Panc1 (cell line): ENCODE data around the gene PCCA. TPM values are rescaled to one million over a fixed set of nuclear protein-coding genes. Genes with fewer than 3 reads are reported as not detected.

Source experiments
- ATAC-seq: fragments of 200-7000 bp; cut with Tn5 transposase; 2 replicates; pipeline ENCODE4 v1.9.1; 2020; ENCODE audit warnings: mild to moderate bottlenecking, moderate library complexity
- BruUV-seq: library from RNA; stranded (reverse); fragments of 400-500 nt; replicated peaks from 2 replicates; lab custom pipeline; 2021; lab: Mats Ljungman, UMichigan
- CTCF ChIA-PET: fragments of 300-600 bp; sonication (Branson Sonifier 250); formaldehyde crosslinking; loops from one replicate; lab custom pipeline; 2022; ENCODE audit warnings: antibody characterized with exemption; lab: Charles Lee
- POLR2A ChIA-PET: fragments of 300-600 bp; sonication (Branson Sonifier 250); formaldehyde crosslinking; loops from one replicate; lab custom pipeline; 2022; ENCODE audit warnings: antibody characterized with exemption; lab: Charles Lee
- DNase-seq: peaks from one replicate; pipeline ENCODE4 v3.0.0-alpha.2; 2010; ENCODE audit warnings: low read depth, low spot score
- H3K27ac ChIP-seq: 2 replicates; pipeline ENCODE4 v1.5.1; 2011; ENCODE audit warnings: mild to moderate bottlenecking, low read length, inconsistent platforms
- H3K27me3 ChIP-seq: fragments of 200-500 bp; sonication (Bioruptor generic); 2 replicates; pipeline ENCODE4 v1.6.0; 2014; ENCODE audit warnings: low read length, inconsistent platforms; ENCODE audit not compliant: control insufficient read depth, insufficient read depth
- H3K36me3 ChIP-seq: fragments of 200-500 bp; sonication (Bioruptor generic); 2 replicates; pipeline ENCODE4 v1.5.1; 2014; ENCODE audit warnings: inconsistent platforms, mild to moderate bottlenecking, low read length, moderate library complexity; ENCODE audit not compliant: control insufficient read depth, insufficient read depth
- H3K4me1 ChIP-seq: 2 replicates; pipeline ENCODE4 v1.5.1; 2011; ENCODE audit warnings: inconsistent platforms, mild to moderate bottlenecking, low read length, moderate library complexity; ENCODE audit not compliant: control insufficient read depth, insufficient read depth
- H3K4me3 ChIP-seq, 2 experiments: 2 replicates each; pipeline ENCODE4 v1.5.1; 2011 to 2012; ENCODE audit warnings: low read depth in 2 of 2, low read length in 2 of 2, mild to moderate bottlenecking in 2 of 2, inconsistent platforms in 1 of 2, moderate library complexity in 1 of 2
- H3K9me3 ChIP-seq: fragments of 200-500 bp; sonication (Bioruptor generic); 2 replicates; pipeline ENCODE4 v1.5.1; 2014; ENCODE audit warnings: low read depth, mild to moderate bottlenecking, inconsistent platforms, low read length, moderate library complexity; ENCODE audit not compliant: control insufficient read depth, insufficient read depth
- POLR2AphosphoS5 ChIP-seq: IDR thresholded peaks from 2 replicates; pipeline ENCODE4 v1.6.1; 2012; ENCODE audit warnings: mild to moderate bottlenecking, low read depth, low read length, moderate library complexity
- SIN3A ChIP-seq: IDR thresholded peaks from 2 replicates; pipeline ENCODE4 v1.6.1; 2012; ENCODE audit warnings: low read depth, mild to moderate bottlenecking, low read length, moderate library complexity, borderline replicate concordance; ENCODE audit not compliant: insufficient read depth
- TCF7L2 ChIP-seq: IDR thresholded peaks from 2 replicates; pipeline ENCODE4 v1.6.1; 2011; ENCODE audit warnings: mild to moderate bottlenecking, low read depth, low read length, inconsistent platforms
- in situ Hi-C: cut with HindIII; loops from 2 replicates; pipeline ENCODE4 v1.10.0; 2016; ENCODE audit warnings: low sequenced_read_pairs, low pct_unique_long_range_greater_than_20kb
- intact Hi-C: fragments of 100-400 bp; cut with micrococcal nuclease; formaldehyde crosslinking; loops from one replicate; pipeline ENCODE4 v1.10.0; 2022; ENCODE audit not compliant: unreplicated experiment
- total RNA-seq: library from RNA; stranded (reverse); gene quantifications from one replicate; pipeline ENCODE4 v1.2.1, GENCODE V29; 2021; ENCODE audit not compliant: unreplicated experiment
- TF ChIP-seq, protein P1 (sequence below): fragments of 450-650 bp; IDR thresholded peaks from 2 replicates; pipeline ENCODE4 v1.5.1; 2017; ENCODE audit warnings: mild to moderate bottlenecking
- TF ChIP-seq, protein P2 (sequence below), 2 experiments: IDR thresholded peaks; 2 replicates each; pipeline ENCODE4 v1.6.1; 2011 to 2012; ENCODE audit warnings: low read depth in 2 of 2, control low read depth in 1 of 2, low read length in 1 of 2, mild to moderate bottlenecking in 1 of 2, moderate library complexity in 1 of 2; ENCODE audit not compliant: insufficient read depth in 1 of 2

PCCA gene
- total RNA-seq, 1 experiment from 2014 or later, result 14.7 TPM

DNA sequence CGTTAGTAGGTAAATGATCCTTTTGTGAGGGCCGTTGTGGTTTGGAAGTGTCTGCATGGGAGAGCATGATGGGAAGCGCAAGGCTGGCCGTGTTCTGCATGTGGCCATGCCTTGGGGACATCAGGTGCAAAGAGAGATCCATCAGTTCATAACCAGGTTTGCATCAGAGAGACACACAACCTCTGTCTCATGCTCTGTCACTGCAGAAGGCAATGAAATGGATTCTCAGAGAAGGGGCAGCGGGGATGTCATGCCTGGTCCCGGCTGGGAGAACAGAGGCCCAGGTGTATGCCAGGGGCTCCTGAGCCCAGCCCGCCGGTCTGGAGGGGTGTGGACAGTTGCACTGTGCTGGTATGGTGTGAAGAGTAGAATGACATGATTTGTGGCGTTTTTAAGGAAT is 439.5 kb downstream of the PCCA start:
- Histone ChIP-seq H3K9me3 (no peaks in the 10 kb centered on the region), H3K4me1 (no peaks in the 10 kb centered on the region; the same call in 1 of the 2 replicates), H3K27ac (no peak overlapping the region), H3K4me3 (no peak overlapping the region), H3K36me3 (no peaks in the 10 kb centered on the region), H3K27me3 (no peaks in the 10 kb centered on the region)
- TF ChIP-seq TCF7L2, result no peak
- TF ChIP-seq SIN3A, result no peak
- TF ChIP-seq, protein P1, sequence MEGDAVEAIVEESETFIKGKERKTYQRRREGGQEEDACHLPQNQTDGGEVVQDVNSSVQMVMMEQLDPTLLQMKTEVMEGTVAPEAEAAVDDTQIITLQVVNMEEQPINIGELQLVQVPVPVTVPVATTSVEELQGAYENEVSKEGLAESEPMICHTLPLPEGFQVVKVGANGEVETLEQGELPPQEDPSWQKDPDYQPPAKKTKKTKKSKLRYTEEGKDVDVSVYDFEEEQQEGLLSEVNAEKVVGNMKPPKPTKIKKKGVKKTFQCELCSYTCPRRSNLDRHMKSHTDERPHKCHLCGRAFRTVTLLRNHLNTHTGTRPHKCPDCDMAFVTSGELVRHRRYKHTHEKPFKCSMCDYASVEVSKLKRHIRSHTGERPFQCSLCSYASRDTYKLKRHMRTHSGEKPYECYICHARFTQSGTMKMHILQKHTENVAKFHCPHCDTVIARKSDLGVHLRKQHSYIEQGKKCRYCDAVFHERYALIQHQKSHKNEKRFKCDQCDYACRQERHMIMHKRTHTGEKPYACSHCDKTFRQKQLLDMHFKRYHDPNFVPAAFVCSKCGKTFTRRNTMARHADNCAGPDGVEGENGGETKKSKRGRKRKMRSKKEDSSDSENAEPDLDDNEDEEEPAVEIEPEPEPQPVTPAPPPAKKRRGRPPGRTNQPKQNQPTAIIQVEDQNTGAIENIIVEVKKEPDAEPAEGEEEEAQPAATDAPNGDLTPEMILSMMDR, result no peak
- TF ChIP-seq, protein P2, sequence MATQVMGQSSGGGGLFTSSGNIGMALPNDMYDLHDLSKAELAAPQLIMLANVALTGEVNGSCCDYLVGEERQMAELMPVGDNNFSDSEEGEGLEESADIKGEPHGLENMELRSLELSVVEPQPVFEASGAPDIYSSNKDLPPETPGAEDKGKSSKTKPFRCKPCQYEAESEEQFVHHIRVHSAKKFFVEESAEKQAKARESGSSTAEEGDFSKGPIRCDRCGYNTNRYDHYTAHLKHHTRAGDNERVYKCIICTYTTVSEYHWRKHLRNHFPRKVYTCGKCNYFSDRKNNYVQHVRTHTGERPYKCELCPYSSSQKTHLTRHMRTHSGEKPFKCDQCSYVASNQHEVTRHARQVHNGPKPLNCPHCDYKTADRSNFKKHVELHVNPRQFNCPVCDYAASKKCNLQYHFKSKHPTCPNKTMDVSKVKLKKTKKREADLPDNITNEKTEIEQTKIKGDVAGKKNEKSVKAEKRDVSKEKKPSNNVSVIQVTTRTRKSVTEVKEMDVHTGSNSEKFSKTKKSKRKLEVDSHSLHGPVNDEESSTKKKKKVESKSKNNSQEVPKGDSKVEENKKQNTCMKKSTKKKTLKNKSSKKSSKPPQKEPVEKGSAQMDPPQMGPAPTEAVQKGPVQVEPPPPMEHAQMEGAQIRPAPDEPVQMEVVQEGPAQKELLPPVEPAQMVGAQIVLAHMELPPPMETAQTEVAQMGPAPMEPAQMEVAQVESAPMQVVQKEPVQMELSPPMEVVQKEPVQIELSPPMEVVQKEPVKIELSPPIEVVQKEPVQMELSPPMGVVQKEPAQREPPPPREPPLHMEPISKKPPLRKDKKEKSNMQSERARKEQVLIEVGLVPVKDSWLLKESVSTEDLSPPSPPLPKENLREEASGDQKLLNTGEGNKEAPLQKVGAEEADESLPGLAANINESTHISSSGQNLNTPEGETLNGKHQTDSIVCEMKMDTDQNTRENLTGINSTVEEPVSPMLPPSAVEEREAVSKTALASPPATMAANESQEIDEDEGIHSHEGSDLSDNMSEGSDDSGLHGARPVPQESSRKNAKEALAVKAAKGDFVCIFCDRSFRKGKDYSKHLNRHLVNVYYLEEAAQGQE (IDR thresholded peaks at IDR 0.05; ENCODE audit: insufficient read depth in 1 of 2, low read depth in 2 of 2, low read length in 1 of 2), result no peak
- no peak for TF ChIP-seq POLR2AphosphoS5
- POLR2A ChIA-PET, result no interaction called here
- DNase-seq (no peak), ATAC-seq (no peak)
- CTCF ChIA-PET, result no interaction called here
- intact Hi-C loops (no loop called here), in situ Hi-C loops (no loop called here)
- BruUV-seq, result no TSS peak

DNA sequence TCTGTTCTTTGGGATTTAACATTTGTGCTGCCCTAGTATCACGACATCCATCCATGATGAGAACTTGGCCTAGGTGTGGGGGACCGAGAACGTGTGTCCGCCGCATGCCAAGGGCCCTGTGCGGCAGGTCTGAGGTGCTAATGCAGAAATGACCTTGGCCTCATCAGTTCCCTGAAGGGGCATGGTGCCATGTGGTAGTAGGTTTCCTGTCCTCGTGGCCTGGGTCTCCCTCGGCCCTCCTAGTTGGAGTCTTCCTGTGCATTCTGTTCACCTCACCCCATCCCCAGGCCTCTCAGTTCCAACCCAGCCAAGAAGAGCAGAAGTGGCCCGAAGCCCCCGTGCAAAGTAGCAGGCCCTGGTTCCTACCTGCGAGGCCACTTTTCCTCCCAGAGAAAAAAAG is 439.9 kb downstream of the PCCA start:
- ChIA-PET POLR2A (no interaction called here), CTCF (no interaction called here)
- intact Hi-C loops, result no loop called here
- DNase-seq (no peak), ATAC-seq (no peak)
- TF ChIP-seq, protein P2 (IDR thresholded peaks at IDR 0.05; ENCODE audit: insufficient read depth in 1 of 2, low read depth in 2 of 2, low read length in 1 of 2), result no peak
- TF ChIP-seq TCF7L2, result no peak
- TF ChIP-seq, protein P1, result no peak
- Histone ChIP-seq H3K36me3 (no peaks in the 10 kb centered on the region), H3K27me3 (no peaks in the 10 kb centered on the region), H3K4me3 (no peak overlapping the region), H3K4me1 (no peaks in the 10 kb centered on the region; the same call in 1 of the 2 replicates), H3K27ac (no peak overlapping the region), H3K9me3 (no peaks in the 10 kb centered on the region)
- in situ Hi-C loops, result no loop called here
- BruUV-seq, result no TSS peak
